SH-SY5Y (cell line): Measurements from ENCODE around the gene ABCD3.

Experiments used
- GATA2 ChIP-seq: IDR thresholded peaks from 2 replicates; pipeline ENCODE4 v1.6.1; 2011; ENCODE audit warnings: mild to moderate bottlenecking, low read depth, low read length
- GATA3 ChIP-seq: IDR thresholded peaks from 2 replicates; pipeline ENCODE4 v1.6.1; 2011; ENCODE audit warnings: low read depth, mild to moderate bottlenecking, low read length, moderate library complexity

- no peak for TF ChIP-seq GATA2
- TF ChIP-seq GATA3 = no peak
Measured at GRCh38 chr1:94463056-94463764, 45.0 kb downstream of the ABCD3 start.
